Fibroblast of lung (primary cell): ENCODE results near the gene SHANK3. TPM values are rescaled to one million over a fixed set of nuclear protein-coding genes. Genes with fewer than 3 reads are reported as not detected.

Experiments used
- DNase-seq, 2 donors: peaks; one replicate each; pipeline versions ENCODE4 v3.0.0 to v3.0.0-alpha.2; 2010; ENCODE audit warnings: low read depth in 2 of 2
- H2AFZ ChIP-seq: 2 replicates; pipeline ENCODE4 v1.5.1; 2012; ENCODE audit warnings: low read length, control low read depth, inconsistent platforms
- H3K27ac ChIP-seq: 2 replicates; pipeline ENCODE4 v1.5.1; 2011; ENCODE audit warnings: low read length, control low read depth; ENCODE audit not compliant: insufficient read depth
- H3K27me3 ChIP-seq: 2 replicates; pipeline ENCODE4 v1.5.1; 2011; ENCODE audit warnings: mild to moderate bottlenecking, low read length; ENCODE audit not compliant: control insufficient read depth, insufficient read depth
- H3K36me3 ChIP-seq: 2 replicates; pipeline ENCODE4 v1.5.1; 2011; ENCODE audit warnings: low read length; ENCODE audit not compliant: control insufficient read depth, insufficient read depth
- H3K4me1 ChIP-seq: 2 replicates; pipeline ENCODE4 v1.5.1; 2011; ENCODE audit warnings: low read length; ENCODE audit not compliant: control insufficient read depth, insufficient read depth; ENCODE audit errors: extremely low read depth
- H3K4me2 ChIP-seq: 2 replicates; pipeline ENCODE4 v1.5.1; 2011; ENCODE audit warnings: low read length, control low read depth; ENCODE audit not compliant: insufficient read depth; ENCODE audit errors: extremely low read depth
- H3K4me3 ChIP-seq, 4 experiments: fragments of 200-600 bp in 1 of 4; sonication (generic) in 1 of 4; replicated peaks in 1 of 4; 2 replicates each; pipeline ENCODE4 v1.5.1; 2011 to 2016; ENCODE audit warnings: low read length in 4 of 4, low read depth in 3 of 4, mild to moderate bottlenecking in 3 of 4, control low read depth in 2 of 4, inconsistent platforms in 1 of 4, mixed read lengths in 1 of 4; ENCODE audit not compliant: insufficient read depth in 1 of 4; ENCODE audit errors: control extremely low read depth in 1 of 4
- H3K79me2 ChIP-seq: 2 replicates; pipeline ENCODE4 v1.5.1; 2012; ENCODE audit warnings: mild to moderate bottlenecking, low read length, inconsistent platforms; ENCODE audit not compliant: control insufficient read depth, insufficient read depth
- H3K9ac ChIP-seq: 2 replicates; pipeline ENCODE4 v1.5.1; 2011; ENCODE audit warnings: mild to moderate bottlenecking, low read length, control low read depth; ENCODE audit not compliant: insufficient read depth
- H3K9me3 ChIP-seq: 2 replicates; pipeline ENCODE4 v1.5.1; 2012; ENCODE audit warnings: low read depth, low read length; ENCODE audit not compliant: control insufficient read depth, insufficient read depth
- H4K20me1 ChIP-seq: 2 replicates; pipeline ENCODE4 v1.5.1; 2011; ENCODE audit warnings: low read length; ENCODE audit not compliant: control insufficient read depth, insufficient read depth; ENCODE audit errors: extremely low read depth
- CTCF ChIP-seq, 2 donors: IDR thresholded peaks in 1 of 2; conservative IDR thresholded peaks in 1 of 2; 1 replicate in 1 of 2; 2 replicates in 1 of 2; pipeline ENCODE4 v1.5.1; 2011 to 2012; ENCODE audit warnings: low read length in 2 of 2, control low read depth in 1 of 2, inconsistent platforms in 1 of 2, low read depth in 1 of 2, mild to moderate bottlenecking in 1 of 2
- EZH2 ChIP-seq: IDR thresholded peaks from 2 replicates; pipeline ENCODE4 v1.5.1; 2012; ENCODE audit warnings: low read length, control low read depth, mild to moderate bottlenecking; ENCODE audit errors: missing control alignments
- polyA plus RNA-seq, 2 donors: library from polyadenylated mRNA; depleted of rRNA in 1 of 2; stranded (reverse) in 1 of 2; unstranded in 1 of 2; fragments of >200 nt; gene quantifications; 2 replicates each; pipeline ENCODE4 v1.2.1, GENCODE V29; 2011 to 2012; ENCODE audit warnings: missing spikeins in 1 of 2
- total RNA-seq: library from RNA; depleted of rRNA; stranded (reverse); fragments of >200 nt; gene quantifications from 2 replicates; pipeline ENCODE4 v1.2.1, GENCODE V29; 2014

SHANK3 gene
- total and polyA plus RNA-seq, 2 donors (not counting 1 experiment from before 2014, with no cell fraction given), result 0.17 to 0.33 TPM

GRCh38 chr22:50625568-50626313 lies 46.9 kb upstream of the SHANK3 start:
- Histone ChIP-seq H3K27ac (no peak overlapping the region), H3K4me2 (no peak overlapping the region), H4K20me1 (no peaks in the 10 kb centered on the region), H3K36me3 (peaks cover 2% of the 10 kb centered on the region), H3K4me1 (peaks cover 9% of the 10 kb centered on the region), H3K9ac (no peak overlapping the region), H3K79me2 (no peaks in the 10 kb centered on the region), H2AFZ (no peak overlapping the region), H3K4me3 (no peak overlapping the region), H3K9me3 (no peaks in the 10 kb centered on the region), H3K27me3 (peaks cover 4% of the 10 kb centered on the region)
- TF ChIP-seq EZH2, result no peak
- peak in 1 of 2 donors; percentile 4 for TF ChIP-seq CTCF (conservative IDR thresholded peaks at IDR 0.05 in 1 of 2, IDR thresholded peaks at IDR 0.05 in 1 of 2; ENCODE audit: low read depth in 1 of 2, low read length in 2 of 2)
- no peak for DNase-seq

- no peak for DNase-seq
- peaks cover 2% of the 10 kb centered on the region for H3K36me3 ChIP-seq
- no peak overlapping the region for H3K27ac ChIP-seq
- no peak for TF ChIP-seq CTCF (conservative IDR thresholded peaks at IDR 0.05 in 1 of 2, IDR thresholded peaks at IDR 0.05 in 1 of 2; ENCODE audit: low read depth in 1 of 2, low read length in 2 of 2)
- TF ChIP-seq EZH2, result no peak
- peaks cover 6% of the 10 kb centered on the region for H3K4me1 ChIP-seq
- H3K9me3 ChIP-seq, result no peaks in the 10 kb centered on the region
- no peak overlapping the region for H2AFZ ChIP-seq
- no peak overlapping the region for H3K4me3 ChIP-seq
- no peak overlapping the region for H3K9ac ChIP-seq
- no peaks in the 10 kb centered on the region for H3K79me2 ChIP-seq
- H3K4me2 ChIP-seq, result no peak overlapping the region
- no peaks in the 10 kb centered on the region for H4K20me1 ChIP-seq
- peaks cover 4% of the 10 kb centered on the region for H3K27me3 ChIP-seq
Measured at GRCh38 chr22:50626314-50626849, 46.2 kb upstream of the SHANK3 start.

DNA sequence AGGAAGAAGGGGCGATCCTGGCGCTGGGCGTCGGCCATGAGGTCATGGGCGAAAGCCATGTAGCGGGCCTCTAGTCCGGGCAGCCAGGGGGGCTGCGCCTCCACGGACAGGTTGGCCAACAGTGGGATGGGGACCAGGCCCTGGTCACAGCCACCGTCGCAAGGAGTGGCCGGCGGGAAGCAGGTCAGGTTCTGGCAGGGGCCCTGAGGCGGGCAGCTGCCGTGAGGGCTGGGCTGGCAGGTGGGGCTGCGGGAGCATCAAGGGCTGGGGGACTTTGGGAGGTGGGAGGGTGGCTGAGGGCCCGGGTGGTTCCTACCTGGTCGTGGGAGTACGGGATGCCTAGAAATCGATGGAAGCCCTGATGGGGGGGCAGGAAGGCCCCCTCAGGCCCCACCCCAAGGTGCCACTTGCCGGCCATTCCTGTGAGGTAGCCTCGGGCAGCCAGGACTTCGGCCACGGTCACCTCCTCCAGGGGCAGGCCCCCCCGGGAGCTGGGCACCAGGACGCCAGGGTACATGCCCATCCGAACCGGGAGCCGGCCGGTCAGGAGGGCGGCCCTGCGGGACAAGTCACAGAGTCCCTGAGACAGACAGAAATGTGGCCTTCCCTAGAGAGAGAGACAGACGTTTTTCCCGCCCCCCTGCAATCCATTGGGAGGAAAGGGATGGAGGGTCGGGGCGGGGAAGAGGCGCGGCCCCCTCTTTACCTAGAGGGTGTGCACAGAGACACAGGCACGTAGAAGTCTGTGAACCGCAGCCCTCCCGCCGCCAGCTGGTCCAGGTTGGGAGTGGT lies 45.6 kb upstream of the SHANK3 start:
- peak overlapping the region; percentile 61 to 73 (median 68) for H3K4me3 ChIP-seq
- no peak for DNase-seq
- H4K20me1 ChIP-seq, result no peaks in the 10 kb centered on the region
- H3K4me2 ChIP-seq, result peak overlapping the region; percentile 83
- TF ChIP-seq CTCF (conservative IDR thresholded peaks at IDR 0.05 in 1 of 2, IDR thresholded peaks at IDR 0.05 in 1 of 2; ENCODE audit: low read depth in 1 of 2, low read length in 2 of 2), result no peak
- TF ChIP-seq EZH2, result no peak
- no peak overlapping the region for H2AFZ ChIP-seq
- H3K27me3 ChIP-seq, result peaks cover 4% of the 10 kb centered on the region
- no peak overlapping the region for H3K27ac ChIP-seq
- peak overlapping the region; percentile 48 for H3K9ac ChIP-seq
- H3K9me3 ChIP-seq, result no peaks in the 10 kb centered on the region
- no peaks in the 10 kb centered on the region for H3K79me2 ChIP-seq
- peaks cover 2% of the 10 kb centered on the region for H3K36me3 ChIP-seq
- peaks cover 6% of the 10 kb centered on the region for H3K4me1 ChIP-seq
